LHCN-M2 (cell line): ENCODE results near the gene CCDC78. TPM values are rescaled to one million over a fixed set of nuclear protein-coding genes. Genes with fewer than 3 reads are reported as not detected.
A peak's percentile ranks its signal among the peaks of the same experiment; 100 is the strongest.

Experiments
- DNase-seq: peaks from one replicate; pipeline ENCODE4 v3.0.0-alpha.2; 2012; ENCODE audit warnings: low read depth
- total RNA-seq: library from RNA; depleted of rRNA; stranded (reverse); fragments of >200 nt; gene quantifications from 2 replicates; pipeline ENCODE4 v1.2.3, GENCODE V29; 2014

Gene CCDC78
- total RNA-seq, 1 experiment from 2014 or later, result 5.1 TPM

- DNase-seq, result no peak
These were observed 1.2 kb downstream of the CCDC78 start for GRCh38 chr16:725041-725376.

- DNase-seq, result no peak
These were observed 1.8 kb downstream of the CCDC78 start for GRCh38 chr16:724188-725040.

DNA sequence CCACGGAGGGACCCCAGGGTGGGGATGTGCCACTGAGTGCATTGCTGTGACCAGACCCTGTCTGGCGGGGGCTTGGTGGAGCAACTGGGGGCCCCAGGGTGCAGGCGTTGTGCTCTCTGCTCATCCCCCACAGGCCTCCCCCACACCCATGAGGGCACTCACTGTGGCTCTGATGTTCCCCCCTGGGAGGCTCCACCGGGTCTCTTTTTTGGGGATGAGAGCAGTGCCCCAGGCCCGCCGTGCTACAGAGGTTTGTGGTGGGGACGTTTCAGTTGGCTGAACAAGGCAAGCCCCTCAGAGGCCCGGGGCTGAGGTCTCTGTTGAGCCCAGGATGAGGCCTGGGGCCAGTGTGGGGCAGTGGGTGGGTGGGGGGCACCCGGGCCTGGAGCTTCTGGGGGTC, 2.5 kb downstream of the CCDC78 start:
- no peak for DNase-seq

GRCh38 chr16:722835-723633, 3.2 kb downstream of the CCDC78 start:
- DNase-seq, result no peak

DNA sequence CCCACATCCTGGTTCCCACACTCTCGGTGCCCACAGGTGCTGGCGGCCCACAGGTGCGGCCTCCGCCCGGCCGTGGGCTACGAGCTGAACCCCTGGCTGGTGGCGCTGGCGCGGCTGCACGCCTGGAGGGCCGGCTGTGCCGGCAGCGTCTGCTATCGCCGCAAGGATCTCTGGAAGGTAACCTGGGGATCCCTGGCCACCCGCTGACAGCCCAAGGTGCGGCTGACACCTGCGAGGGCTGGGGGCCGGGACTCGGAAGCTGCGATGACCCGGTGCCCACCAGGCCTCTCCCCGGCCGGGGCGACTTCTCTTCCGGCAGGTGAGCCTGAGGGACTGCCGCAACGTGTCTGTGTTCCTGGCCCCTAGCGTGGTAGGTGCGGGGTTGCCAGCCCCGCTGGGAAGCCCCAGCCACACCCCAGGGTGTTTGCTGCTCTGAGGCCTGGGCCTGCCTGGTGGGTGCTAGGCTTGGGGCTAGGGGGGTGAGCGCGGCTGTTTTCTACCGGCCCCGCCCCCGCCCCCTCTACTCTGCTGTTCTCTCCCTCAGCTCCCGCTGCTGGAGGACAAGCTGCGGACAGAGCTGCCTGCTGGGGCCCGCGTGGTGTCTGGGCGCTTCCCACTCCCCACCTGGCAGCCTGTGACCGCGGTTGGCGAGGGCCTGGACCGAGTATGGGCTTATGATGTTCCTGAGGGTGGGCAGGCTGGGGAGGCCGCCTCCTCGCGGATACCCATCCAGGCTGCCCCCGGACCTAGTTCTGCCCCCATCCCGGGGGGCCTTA, 4.3 kb downstream of the CCDC78 start:
- no peak for DNase-seq

DNA sequence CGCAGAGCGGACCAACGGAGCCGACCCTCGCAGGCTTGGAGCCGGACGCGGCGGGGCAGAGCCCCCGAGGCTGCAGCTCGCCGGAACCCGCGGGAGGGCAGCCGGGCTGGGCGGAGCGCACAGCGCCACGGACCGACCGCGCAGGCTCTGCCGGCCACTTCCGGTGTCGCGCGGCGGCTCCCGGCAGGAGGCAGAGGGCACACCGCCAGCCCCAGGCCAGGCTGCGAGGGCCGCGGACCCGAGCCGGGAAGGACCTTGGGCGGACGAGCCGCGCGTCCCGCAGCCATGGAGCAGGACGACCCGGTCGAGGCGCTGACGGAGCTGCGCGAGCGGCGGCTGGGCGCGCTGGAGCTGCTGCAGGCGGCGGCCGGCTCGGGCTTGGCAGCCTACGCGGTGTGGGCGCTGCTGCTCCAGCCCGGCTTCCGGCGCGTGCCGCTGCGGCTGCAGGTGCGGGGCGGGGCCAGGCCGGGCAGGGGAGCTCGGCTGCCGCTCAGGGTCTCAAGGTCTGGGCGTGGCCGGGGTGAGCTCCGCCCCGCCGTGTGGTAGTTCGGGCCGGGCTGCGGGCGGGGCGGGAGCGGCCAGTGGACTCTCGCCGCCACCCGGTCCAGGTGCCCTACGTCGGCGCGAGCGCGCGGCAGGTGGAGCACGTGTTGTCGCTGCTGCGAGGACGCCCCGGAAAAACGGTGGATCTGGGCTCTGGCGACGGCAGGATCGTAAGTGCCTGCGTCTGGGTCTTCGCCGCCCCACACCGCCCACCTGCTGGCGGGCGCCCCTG, 5.1 kb downstream of the CCDC78 start, which contains the start of gene ANTKMT:
ANTKMT (plus strand) TSS at position 157 of the 775 bp plus-strand sequence; CDS start at position 286, 129 bp downstream.
- DNase-seq, result peak; percentile 64

GRCh38 chr16:720447-720989, 5.7 kb downstream of the CCDC78 start:
- peak; percentile 79 for DNase-seq

DNA sequence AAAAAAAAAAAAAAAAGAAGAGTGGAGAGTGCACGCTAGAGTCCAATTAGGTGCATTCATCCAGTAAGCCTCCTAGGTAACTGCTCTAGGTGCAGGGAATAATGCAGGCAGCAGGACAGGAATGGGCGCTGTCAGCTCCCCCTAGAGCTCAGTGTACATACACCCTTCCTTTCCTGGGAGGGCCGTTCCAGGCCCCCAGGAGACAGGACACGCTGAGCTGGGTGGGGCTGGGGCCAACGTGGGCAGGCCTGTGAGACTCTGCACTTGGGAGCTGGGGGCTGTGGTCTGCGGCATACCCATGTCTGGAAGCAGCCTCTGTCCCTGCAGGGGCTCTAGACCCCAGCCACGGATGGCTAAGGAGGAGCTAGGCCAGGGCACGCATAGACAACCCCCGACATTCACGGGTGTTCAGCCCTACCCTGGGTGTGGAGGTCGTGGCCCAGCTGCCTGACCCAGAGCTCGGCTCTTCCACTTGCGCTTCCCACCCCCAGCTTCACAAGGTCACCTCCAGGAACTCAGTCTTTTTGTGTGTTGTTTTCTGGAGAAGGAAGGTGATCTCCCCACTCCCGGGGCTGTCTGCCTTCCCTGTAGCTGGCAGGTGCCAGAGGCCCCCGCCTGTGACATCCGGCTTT, 6.3 kb downstream of the CCDC78 start:
- no peak for DNase-seq

DNA sequence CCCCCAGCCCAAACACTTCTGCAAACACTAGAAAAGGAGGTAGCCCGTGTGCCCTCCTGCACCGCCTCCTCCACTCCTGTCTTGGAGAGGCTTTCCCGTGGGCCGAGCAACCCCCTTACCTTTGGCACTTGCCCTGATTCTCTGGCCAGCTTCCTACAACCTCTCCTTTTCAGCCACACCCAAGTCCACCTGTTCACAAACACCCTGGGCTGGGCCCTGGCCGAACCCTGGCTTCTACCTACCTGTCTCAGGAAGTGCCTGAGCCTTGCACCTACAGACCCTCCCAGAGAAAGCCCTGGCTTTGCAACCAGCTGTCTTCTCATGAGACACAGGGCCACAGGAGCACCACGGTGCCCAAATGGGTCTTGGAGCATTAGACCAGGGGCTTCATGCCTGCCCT, 7.3 kb downstream of the CCDC78 start:
- DNase-seq, result no peak

DNA sequence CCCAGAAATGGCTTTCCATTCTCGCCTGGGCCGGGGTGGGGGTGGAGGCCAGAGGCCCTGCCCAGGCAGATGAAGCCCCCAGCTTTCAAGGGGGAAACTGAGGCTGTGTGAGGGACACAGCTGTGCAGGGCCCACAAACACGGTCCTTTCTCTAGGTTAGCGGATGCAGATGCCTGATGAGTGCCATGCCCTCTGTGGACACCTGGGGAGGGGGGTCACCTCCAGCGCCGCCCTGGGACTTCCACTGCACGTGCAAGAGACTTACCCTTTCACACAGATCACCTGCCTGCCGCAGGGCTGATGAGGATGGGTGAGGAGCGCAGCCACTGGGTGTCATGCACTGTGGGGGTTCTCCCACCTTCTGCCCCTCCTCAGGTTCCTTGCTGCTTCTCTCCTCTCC, 7.9 kb downstream of the CCDC78 start:
- no peak for DNase-seq

DNA sequence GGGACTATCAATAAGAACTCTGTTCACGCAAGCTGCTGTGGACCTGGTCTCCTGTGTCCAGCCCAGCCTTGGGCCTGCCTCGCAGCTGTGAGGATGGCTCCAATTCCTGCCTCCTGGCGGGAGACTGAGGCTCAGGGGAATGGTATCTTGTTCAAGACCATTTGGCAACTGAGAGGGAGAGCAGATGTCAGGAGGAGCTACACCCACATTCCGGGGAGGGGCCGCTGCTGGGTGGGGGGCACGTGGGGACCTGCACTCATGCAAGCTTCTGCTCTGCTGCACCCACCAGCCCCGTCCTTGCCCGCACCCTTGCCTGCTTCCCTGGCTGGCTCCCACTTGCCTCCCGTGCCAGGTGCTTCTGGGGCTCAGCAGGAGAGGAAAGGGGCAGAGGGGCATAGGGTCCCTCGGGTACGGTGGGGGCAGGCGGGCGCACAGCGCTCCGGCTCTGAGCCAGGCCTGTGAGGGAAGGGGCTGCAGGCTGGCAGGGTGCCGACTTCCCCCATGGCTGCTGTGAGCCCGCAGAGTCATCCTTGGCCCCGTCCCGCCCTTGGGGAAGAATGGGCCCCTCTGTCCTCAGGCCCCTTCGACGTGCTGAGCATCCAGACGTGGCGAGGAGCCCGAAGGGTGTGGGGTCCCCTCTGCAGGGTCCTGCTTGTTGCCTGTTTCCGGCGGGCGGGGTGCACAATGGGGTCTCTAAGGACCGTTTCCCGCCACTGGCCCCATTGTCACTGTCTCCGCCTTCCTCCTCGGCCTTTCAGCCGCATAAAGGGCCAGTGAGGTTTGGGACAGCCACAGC, 8.6 kb downstream of the CCDC78 start:
- DNase-seq, result no peak

DNA sequence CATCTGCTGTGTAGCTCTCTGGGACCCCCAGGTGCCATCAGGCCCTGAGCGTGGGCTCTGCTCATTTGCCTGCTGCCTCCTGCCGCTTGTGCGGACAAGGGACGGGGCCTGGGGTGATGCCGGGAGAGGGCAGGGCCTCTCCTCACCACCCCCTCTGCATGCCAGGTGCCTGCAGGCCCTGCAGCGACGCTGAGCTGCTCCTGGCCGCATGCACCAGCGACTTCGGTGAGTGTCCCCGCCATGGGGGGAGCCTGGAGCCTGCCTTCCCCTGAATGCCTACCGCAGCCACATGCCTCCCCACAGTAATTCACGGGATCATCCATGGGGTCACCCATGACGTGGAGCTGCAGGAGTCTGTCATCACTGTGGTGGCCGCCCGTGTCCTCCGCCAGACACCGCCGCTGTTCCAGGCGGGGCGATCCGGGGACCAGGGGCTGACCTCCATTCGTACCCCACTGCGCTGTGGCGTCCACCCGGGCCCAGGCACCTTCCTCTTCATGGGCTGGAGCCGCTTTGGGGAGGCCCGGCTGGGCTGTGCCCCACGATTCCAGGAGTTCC, 9.4 kb downstream of the CCDC78 start:
- DNase-seq, result no peak

GRCh38 chr16:716200-716568, 10.1 kb downstream of the CCDC78 start:
- DNase-seq, result no peak

DNA sequence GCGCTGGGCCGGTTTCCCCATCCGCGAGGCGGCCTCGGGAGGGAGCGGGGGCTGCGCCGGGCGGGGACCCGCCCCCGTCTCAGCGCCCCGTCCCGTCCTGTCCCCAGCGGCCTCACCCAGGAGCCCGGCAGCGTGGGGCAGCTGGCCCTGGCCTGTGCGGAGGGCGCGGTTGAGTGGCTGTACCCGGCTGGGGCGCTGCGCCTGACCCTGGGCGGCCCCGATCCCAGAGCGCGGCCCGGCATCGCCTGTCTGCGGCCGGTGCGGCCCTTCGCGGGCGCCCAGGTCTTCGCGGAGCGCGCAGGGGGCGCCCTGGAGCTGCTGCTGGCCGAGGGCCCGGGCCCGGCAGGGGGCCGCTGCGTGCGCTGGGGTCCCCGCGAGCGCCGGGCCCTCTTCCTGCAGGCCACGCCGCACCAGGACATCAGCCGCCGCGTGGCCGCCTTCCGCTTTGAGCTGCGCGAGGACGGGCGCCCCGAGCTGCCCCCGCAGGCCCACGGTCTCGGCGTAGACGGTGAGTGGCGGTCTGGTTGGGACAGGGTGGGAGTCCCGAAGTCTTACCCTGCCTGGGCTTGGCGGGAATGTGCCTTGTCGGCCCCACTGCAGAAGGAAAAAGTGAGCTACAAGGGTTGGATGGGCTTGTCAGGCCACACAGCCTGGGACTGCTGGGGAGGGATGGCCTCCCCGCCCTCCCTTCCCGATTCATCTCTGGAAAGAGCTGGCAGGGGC, 10.6 kb downstream of the CCDC78 start:
- no peak for DNase-seq

DNA sequence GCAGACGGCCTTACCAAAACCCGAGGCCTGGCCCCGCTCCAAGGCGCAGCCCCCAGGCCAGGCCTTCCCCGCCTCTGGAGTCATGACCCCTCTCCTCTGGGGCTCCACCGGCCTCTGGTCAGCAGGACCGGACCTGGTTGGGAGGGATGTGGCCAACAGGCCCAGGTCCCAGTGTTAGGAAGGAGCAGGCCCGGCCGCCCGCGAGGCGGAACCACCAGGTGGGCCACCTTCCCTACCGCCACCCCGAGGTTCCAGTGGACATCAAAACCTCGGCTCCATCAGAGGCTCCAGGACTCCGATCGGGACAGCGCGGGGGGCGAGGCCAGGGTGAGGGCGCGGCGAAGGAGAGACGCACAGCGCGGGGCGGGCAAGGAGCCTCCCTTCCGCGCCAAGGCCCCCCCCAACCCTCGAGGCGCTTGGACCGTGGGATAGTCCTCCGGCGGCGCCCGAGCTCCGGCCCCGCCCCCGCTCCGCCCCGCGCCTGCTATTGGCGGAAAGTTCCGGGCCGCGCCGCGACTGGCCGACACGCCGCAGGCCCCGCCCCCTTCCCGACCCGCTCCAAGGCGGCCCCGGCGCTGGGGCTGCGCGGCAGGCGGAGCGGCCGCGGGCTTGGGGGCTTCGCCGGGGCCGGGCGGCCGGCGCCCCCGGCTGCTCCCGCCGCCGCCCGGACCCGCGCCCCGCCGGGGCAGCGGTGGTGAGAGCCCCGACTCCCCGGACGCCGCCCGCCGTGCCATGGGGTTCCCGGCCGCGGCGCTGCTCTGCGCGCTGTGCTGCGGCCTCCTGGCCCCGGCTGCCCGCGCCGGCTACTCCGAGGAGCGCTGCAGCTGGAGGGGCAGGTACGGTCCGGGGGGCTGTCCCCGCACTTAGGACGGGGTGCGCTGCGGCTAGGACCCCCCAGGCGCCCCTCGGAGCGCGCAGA, 11.4 kb downstream of the CCDC78 start, which contains the start of gene METRN:
METRN (plus strand) TSS at position 561 of the 919 bp plus-strand sequence; CDS start at position 733, 172 bp downstream.
- DNase-seq, result peak; percentile 76

GRCh38 chr16:714079-714478, 12.2 kb downstream of the CCDC78 start:
- DNase-seq, result no peak

GRCh38 chr16:712740-713250, 13.4 kb downstream of the CCDC78 start:
- peak; percentile 99 for DNase-seq
